Thyroid gland (tissue), 4 donors: ENCODE data around the gene PRPF6.

ENCODE experiments used
- POLR2A ChIP-seq, 2 donors: fragments of 450-650 bp; IDR thresholded peaks; one replicate each; pipeline ENCODE4 v1.6.1; 2017; ENCODE audit warnings: antibody characterized with exemption in 2 of 2, mild to moderate bottlenecking in 2 of 2, moderate library complexity in 1 of 2
- TF ChIP-seq, protein P1 (sequence below), 6 experiments: fragments of 200-600 bp in 3 of 6; fragments of 450-650 bp in 3 of 6; sonication (generic) in 3 of 6; IDR thresholded peaks; one replicate each; pipeline ENCODE4 v1.5.1; 2016 to 2019; ENCODE audit warnings: antibody characterized with exemption in 6 of 6, mild to moderate bottlenecking in 2 of 6, inconsistent platforms in 1 of 6, moderate library complexity in 1 of 6

DNA sequence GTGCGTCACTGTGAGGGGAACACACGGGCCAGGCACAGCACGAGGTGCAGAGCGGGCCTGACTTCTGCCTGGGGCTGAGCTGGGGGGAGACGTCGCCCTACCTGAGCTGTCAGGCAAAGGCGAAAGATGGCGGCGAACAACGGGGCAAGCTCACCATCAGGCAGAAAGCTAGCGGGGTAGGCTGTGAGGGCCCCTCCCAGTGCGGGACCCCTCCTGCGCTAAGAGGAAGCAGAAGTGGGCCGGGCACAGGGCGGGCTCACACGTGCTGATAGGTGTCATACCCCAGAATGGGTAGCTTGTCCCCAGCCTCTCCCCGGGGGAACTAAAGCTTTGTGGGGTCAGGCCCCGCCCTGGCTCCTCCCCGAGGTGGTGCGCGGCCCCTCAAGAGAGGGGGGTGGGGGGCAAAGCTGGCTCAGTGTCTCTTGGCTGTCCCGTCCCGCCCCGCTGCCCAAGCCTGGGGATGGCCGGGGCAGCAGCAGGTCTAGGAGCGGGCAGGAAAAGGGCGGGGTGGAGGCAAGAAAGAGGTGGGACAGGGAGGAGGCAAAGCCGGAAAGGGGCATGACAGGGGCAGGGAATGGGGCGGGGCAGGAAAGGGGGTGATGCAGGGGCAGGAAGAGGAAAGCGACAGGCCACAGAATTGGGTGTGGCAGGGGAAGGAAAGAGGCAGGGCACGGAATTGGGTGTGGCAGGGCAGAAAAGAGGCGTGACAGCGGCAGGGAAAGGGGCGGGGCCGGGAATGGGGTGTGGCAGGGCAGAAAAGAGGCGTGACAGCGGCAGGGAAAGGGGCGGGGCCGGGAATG is 39.5 kb upstream of the PRPF6 start:
- TF ChIP-seq, protein P1, sequence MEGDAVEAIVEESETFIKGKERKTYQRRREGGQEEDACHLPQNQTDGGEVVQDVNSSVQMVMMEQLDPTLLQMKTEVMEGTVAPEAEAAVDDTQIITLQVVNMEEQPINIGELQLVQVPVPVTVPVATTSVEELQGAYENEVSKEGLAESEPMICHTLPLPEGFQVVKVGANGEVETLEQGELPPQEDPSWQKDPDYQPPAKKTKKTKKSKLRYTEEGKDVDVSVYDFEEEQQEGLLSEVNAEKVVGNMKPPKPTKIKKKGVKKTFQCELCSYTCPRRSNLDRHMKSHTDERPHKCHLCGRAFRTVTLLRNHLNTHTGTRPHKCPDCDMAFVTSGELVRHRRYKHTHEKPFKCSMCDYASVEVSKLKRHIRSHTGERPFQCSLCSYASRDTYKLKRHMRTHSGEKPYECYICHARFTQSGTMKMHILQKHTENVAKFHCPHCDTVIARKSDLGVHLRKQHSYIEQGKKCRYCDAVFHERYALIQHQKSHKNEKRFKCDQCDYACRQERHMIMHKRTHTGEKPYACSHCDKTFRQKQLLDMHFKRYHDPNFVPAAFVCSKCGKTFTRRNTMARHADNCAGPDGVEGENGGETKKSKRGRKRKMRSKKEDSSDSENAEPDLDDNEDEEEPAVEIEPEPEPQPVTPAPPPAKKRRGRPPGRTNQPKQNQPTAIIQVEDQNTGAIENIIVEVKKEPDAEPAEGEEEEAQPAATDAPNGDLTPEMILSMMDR (IDR thresholded peaks at IDR 0.05): no peak
- TF ChIP-seq POLR2A (IDR thresholded peaks at IDR 0.05): no peak
